ENCODE data around the gene UMOD.
A peak's percentile ranks its signal among the peaks of the same experiment; 100 is the strongest.

The UMOD gene

GRCh38 chr16:20352615-20353014, at the start of gene UMOD:
Gene UMOD (minus strand): TSS chr16:20352715. CDS start chr16:20350737, 1,978 bp downstream.
- no peak for DNase-seq

- no peak for DNase-seq
Observed at GRCh38 chr16:20401475-20402016, 49.0 kb upstream of the UMOD start.

- DNase-seq = no peak
Observed at GRCh38 chr16:20401066-20401465, 48.6 kb upstream of the UMOD start.

- no peak for DNase-seq
Observed at GRCh38 chr16:20399185-20399584, 46.7 kb upstream of the UMOD start.

- no peak for DNase-seq
Observed at GRCh38 chr16:20398603-20399002, 46.1 kb upstream of the UMOD start.

- DNase-seq = no peak
Observed at GRCh38 chr16:20397468-20398074, 45.1 kb upstream of the UMOD start.

- DNase-seq = no peak
Observed at GRCh38 chr16:20396846-20397467, 44.4 kb upstream of the UMOD start.

- DNase-seq = no peak
Observed at GRCh38 chr16:20395946-20396345, 43.4 kb upstream of the UMOD start.

- DNase-seq = no peak
Observed at GRCh38 chr16:20393801-20394577, 41.5 kb upstream of the UMOD start.

- no peak for DNase-seq
Observed at GRCh38 chr16:20391045-20391444, 38.5 kb upstream of the UMOD start.

- DNase-seq = no peak
Observed at GRCh38 chr16:20388854-20389253, 36.3 kb upstream of the UMOD start.

GRCh38 chr16:20387978-20388377, 35.5 kb upstream of the UMOD start:
- no peak for DNase-seq

- DNase-seq = peak; percentile 64
Observed at GRCh38 chr16:20385844-20386832, 33.6 kb upstream of the UMOD start.

GRCh38 chr16:20383106-20384029, 30.9 kb upstream of the UMOD start:
- DNase-seq = peak; percentile 83

- no peak for DNase-seq
Observed at GRCh38 chr16:20382202-20382948, 29.9 kb upstream of the UMOD start.

GRCh38 chr16:20380782-20381181, 28.3 kb upstream of the UMOD start:
- no peak for DNase-seq

- DNase-seq = no peak
Observed at GRCh38 chr16:20377181-20377580, 24.7 kb upstream of the UMOD start.

GRCh38 chr16:20372701-20373100, 20.2 kb upstream of the UMOD start:
- DNase-seq = no peak

- DNase-seq = no peak
Observed at GRCh38 chr16:20369452-20370054, 17.0 kb upstream of the UMOD start.

GRCh38 chr16:20364051-20364450, 11.5 kb upstream of the UMOD start:
- no peak for DNase-seq

Data from NCI-H82 (cell line).